Common myeloid progenitor, CD34-positive (primary cell): ENCODE results near the gene ADRB2.
A peak's percentile ranks its signal among the peaks of the same experiment; 100 is the strongest.

Experiments
- CTCF ChIA-PET: fragments of 350-600 bp; sonication (Branson Sonifier 250); formaldehyde crosslinking; loops from one replicate; lab custom pipeline; 2021; ENCODE audit warnings: antibody characterized with exemption; lab: Charles Lee
- POLR2A ChIA-PET: fragments of 350-600 bp; sonication (Branson Sonifier 250); formaldehyde crosslinking; loops from one replicate; lab custom pipeline; 2021; ENCODE audit warnings: antibody characterized with exemption; lab: Charles Lee
- DNase-seq, 3 donors: peaks; one replicate each; pipeline versions ENCODE4 v3.0.0 to v3.0.0-alpha.2; 2013
- H3K27ac ChIP-seq, 2 experiments: 1 replicate in 1 of 2; 2 replicates in 1 of 2; pipeline ENCODE4 v1.7.0; 2013; ENCODE audit warnings: inconsistent platforms in 2 of 2, low read length in 2 of 2, mild to moderate bottlenecking in 2 of 2, low read depth in 1 of 2, moderate library complexity in 1 of 2; ENCODE audit not compliant: severe bottlenecking in 2 of 2, insufficient read depth in 1 of 2, poor library complexity in 1 of 2
- H3K27me3 ChIP-seq, 5 experiments: replicated peaks in 2 of 5; 1 replicate in 3 of 5; 2 replicates in 2 of 5; pipeline versions ENCODE4 v1.6.1 to v1.7.0; 2013; ENCODE audit warnings: low read length in 4 of 5, mild to moderate bottlenecking in 2 of 5, moderate library complexity in 2 of 5, inconsistent platforms in 1 of 5; ENCODE audit not compliant: insufficient read depth in 5 of 5, control insufficient read depth in 4 of 5
- H3K36me3 ChIP-seq, 4 experiments: 1 replicate in 2 of 4; 2 replicates in 2 of 4; pipeline versions ENCODE4 v1.6.1 to v1.7.0; 2013; ENCODE audit warnings: low read length in 3 of 4, control low read depth in 1 of 4, mild to moderate bottlenecking in 1 of 4; ENCODE audit not compliant: control insufficient read depth in 4 of 4, insufficient read depth in 4 of 4
- H3K4me1 ChIP-seq, 4 experiments: 1 replicate in 3 of 4; 2 replicates in 1 of 4; pipeline versions ENCODE4 v1.6.1 to v1.7.1; 2013; ENCODE audit warnings: low read length in 3 of 4, mild to moderate bottlenecking in 3 of 4, control low read depth in 1 of 4, inconsistent platforms in 1 of 4, moderate library complexity in 1 of 4; ENCODE audit not compliant: control insufficient read depth in 4 of 4, insufficient read depth in 4 of 4; ENCODE audit errors: control extremely low read depth in 1 of 4
- H3K4me3 ChIP-seq, 7 experiments: 1 replicate in 4 of 7; 2 replicates in 3 of 7; pipeline versions ENCODE4 v1.5.1 to v1.7.0; 2013; ENCODE audit warnings: mild to moderate bottlenecking in 7 of 7, low read length in 6 of 7, moderate library complexity in 6 of 7, inconsistent platforms in 2 of 7, low read depth in 2 of 7, control low read depth in 1 of 7; ENCODE audit not compliant: insufficient read depth in 4 of 7, control insufficient read depth in 1 of 7; ENCODE audit errors: extremely low read depth in 1 of 7
- H3K9me3 ChIP-seq, 5 experiments: 1 replicate in 4 of 5; 2 replicates in 1 of 5; pipeline versions ENCODE4 v1.6.1 to v1.7.1; 2013; ENCODE audit warnings: low read length in 4 of 5, mild to moderate bottlenecking in 2 of 5, inconsistent platforms in 1 of 5, low read depth in 1 of 5, moderate library complexity in 1 of 5; ENCODE audit not compliant: control insufficient read depth in 4 of 5, insufficient read depth in 2 of 5; ENCODE audit errors: control extremely low read depth in 1 of 5
- WGBS: methylation state at CpG from one replicate; pipeline ENCODE4 v1.1.5; 2013; ENCODE audit not compliant: insufficient coverage; 5-methylcytosine and 5-hydroxymethylcytosine counted together

The ADRB2 gene

DNA sequence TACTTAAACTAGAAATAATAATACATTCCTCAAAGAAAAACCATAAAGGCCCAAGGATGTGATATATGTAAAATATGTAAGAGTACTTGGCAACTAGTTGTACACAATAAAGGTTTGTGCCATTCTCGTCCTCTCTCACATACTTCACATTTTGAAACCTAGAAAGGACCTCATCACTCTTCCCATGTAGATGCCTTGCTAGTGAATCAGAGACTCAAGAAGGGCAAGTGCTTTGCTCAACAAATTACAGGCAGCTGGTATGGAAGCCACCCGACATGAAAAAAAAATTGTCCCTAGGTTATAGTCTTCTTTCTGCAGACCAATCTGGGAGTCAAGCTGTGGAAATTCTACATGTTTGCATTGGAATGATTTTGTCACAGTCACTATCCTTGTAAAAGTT lies 31.7 kb downstream of the ADRB2 start:
- Histone ChIP-seq H3K36me3 (no peaks in the 10 kb centered on the region), H3K27ac (no peak overlapping the region), H3K4me1 (peaks cover 0 to 20% (median 7%) of the 10 kb centered on the region in 4 experiments), H3K27me3 (no peaks in the 10 kb centered on the region), H3K4me3 (no peak overlapping the region), H3K9me3 (no peaks in the 10 kb centered on the region)
- DNase-seq: no peak
- CTCF ChIA-PET: interaction anchor here (0.9 kb wide), 1 partner anchor 29 kb away, joined by 5 read pairs; no protein-coding TSS in a partner anchor
- POLR2A ChIA-PET: no interaction called here
- WGBS: 100% methylated on average over 2 of the region's 2 CpGs

DNA sequence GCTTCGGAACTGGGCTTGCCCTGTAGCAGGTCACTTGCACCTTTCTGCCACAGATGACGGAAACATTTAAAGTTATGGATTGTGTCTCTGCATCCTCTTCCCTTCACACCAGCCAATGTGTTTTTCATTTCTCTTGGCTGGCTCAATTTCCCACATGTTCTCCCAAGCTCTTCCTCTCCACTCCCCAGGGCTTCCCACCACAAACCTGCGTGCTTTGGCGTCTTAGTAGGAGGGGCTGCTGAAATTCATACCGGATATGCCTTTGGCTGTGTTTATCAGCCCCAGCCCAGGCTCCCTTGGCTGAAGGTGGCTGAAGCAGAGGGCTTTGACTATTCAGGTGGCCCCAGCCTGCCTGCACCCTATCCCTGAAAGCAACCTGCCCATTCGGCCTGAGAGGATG lies 32.1 kb downstream of the ADRB2 start:
- H3K27ac ChIP-seq: no peak overlapping the region
- no peaks in the 10 kb centered on the region for H3K9me3 ChIP-seq
- H3K4me1 ChIP-seq: peaks cover 0 to 20% (median 7%) of the 10 kb centered on the region in 4 experiments
- POLR2A ChIA-PET: no interaction called here
- H3K36me3 ChIP-seq: no peaks in the 10 kb centered on the region
- WGBS: 94% methylated on average over 5 of the region's 6 CpGs
- CTCF ChIA-PET: interaction anchor here (0.9 kb wide), 1 partner anchor 29 kb away, joined by 5 read pairs; no protein-coding TSS in a partner anchor
- H3K27me3 ChIP-seq: no peaks in the 10 kb centered on the region
- DNase-seq: no peak
- H3K4me3 ChIP-seq: no peak overlapping the region

DNA sequence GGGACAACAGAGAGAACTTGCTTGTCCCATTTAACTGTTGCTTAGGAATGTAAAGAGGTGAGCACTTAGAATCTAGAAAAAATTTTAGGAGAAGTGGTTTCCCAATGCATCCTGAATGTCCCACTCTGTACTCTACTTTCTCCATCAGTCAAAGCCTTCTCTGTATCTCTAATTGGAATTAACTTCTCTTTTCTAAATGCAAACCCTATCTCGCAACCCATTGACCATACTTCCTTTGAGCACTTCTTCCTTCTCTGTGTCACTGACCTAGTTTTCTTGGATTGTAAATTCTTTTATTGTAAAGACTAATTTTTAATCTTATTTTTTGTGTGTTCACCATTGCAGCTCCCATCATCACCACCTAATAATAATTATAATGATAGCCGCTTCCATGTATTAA lies 33.3 kb downstream of the ADRB2 start:
- H3K27me3 ChIP-seq: no peaks in the 10 kb centered on the region
- CTCF ChIA-PET: interaction anchor here (0.9 kb wide), 1 partner anchor 129 kb away, joined by 3 read pairs; no protein-coding TSS in a partner anchor
- no CpG with 5 or more reads among the region's 2 CpGs for WGBS
- no peaks in the 10 kb centered on the region for H3K9me3 ChIP-seq
- H3K36me3 ChIP-seq: no peaks in the 10 kb centered on the region
- no peak overlapping the region for H3K4me3 ChIP-seq
- peak in 2 of 3 donors; percentile 35 to 49 for DNase-seq
- POLR2A ChIA-PET: no interaction called here
- peaks cover 0 to 20% (median 7%) of the 10 kb centered on the region in 4 experiments for H3K4me1 ChIP-seq
- H3K27ac ChIP-seq: no peak overlapping the region

DNA sequence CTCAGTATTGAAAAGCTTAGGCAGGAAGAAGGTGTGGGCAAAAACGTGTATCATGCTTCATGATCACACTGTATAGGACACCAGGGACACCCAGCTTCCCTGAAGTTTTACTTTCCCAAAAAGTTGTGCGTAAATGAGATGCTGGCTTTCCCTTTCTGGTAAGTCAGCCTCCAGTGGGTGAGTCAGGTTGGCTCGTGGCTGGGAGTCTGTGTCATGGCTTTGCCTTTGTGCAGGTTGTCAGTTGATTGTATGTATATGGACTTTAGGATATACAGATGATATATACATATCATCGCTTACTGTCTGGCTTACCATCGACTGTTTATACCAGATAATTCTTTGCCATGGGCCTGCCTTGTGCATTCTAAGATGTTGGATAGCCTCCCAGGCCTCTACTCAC lies 34.2 kb downstream of the ADRB2 start:
- H3K36me3 ChIP-seq: no peaks in the 10 kb centered on the region
- H3K4me1 ChIP-seq: peaks cover 0 to 17% (median 7%) of the 10 kb centered on the region in 4 experiments
- CTCF ChIA-PET: no interaction called here
- DNase-seq: no peak
- WGBS: 82% methylated on average over 1 of the region's 5 CpGs
- POLR2A ChIA-PET: no interaction called here
- H3K4me3 ChIP-seq: no peak overlapping the region
- no peak overlapping the region for H3K27ac ChIP-seq
- H3K9me3 ChIP-seq: no peaks in the 10 kb centered on the region
- no peaks in the 10 kb centered on the region for H3K27me3 ChIP-seq

DNA sequence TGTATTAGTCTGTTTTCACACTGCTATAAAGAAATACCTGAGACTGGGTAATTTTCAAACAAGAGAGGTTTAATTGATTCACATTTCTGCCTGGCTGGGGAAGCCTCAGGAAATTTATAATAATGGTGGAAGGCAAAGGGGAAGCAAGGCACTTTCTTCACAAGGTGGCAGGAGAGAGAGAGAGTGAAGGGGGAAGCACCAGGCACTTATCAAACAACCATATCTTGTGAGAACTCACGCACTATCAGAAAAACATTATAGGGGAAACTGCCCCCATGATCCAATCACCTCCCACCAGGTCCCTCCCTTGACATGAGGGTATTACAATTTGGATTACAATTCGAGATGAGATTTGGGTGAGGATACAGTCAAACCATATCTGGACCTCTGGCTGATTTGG lies 34.7 kb downstream of the ADRB2 start:
- H3K4me3 ChIP-seq: no peak overlapping the region
- no CpG with 5 or more reads among the region's 2 CpGs for WGBS
- peaks cover 0 to 13% (median 7%) of the 10 kb centered on the region in 4 experiments for H3K4me1 ChIP-seq
- ChIA-PET POLR2A (no interaction called here), CTCF (interaction anchor here (1.2 kb wide), 1 partner anchor 174 kb away, joined by 3 read pairs; no protein-coding TSS in a partner anchor)
- no peaks in the 10 kb centered on the region for H3K27me3 ChIP-seq
- DNase-seq: peak in 2 of 3 donors; percentile 30 to 60
- H3K9me3 ChIP-seq: no peaks in the 10 kb centered on the region
- no peak overlapping the region for H3K27ac ChIP-seq
- H3K36me3 ChIP-seq: no peaks in the 10 kb centered on the region

DNA sequence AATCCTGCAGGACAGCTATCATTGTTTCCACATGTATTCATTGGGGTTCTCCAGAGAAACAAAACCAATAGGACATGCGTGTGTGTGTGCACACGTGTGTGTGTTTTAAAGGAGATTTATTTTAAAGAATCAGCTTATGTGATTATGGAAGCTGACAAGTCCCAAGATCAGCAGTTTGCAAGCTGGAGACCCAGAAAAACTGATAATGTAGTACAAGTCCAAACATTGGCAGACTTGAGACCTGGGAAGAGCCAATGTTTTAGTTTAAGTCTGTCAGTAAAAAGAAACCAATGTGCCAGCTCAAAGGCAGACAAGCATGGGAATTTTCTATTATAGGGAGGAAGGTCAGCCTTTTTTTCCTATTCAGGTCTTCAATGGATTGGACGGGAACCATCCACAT lies 35.3 kb downstream of the ADRB2 start:
- ChIA-PET POLR2A (no interaction called here), CTCF (interaction anchor here (0.7 to 1.4 kb wide), 4 partner anchors 8 to 173 kb away, joined by 3 read pairs; no protein-coding TSS in a partner anchor)
- no peak overlapping the region for H3K27ac ChIP-seq
- no peaks in the 10 kb centered on the region for H3K9me3 ChIP-seq
- no peaks in the 10 kb centered on the region for H3K36me3 ChIP-seq
- peaks cover 0 to 13% (median 7%) of the 10 kb centered on the region in 4 experiments for H3K4me1 ChIP-seq
- no peak for DNase-seq
- no peaks in the 10 kb centered on the region for H3K27me3 ChIP-seq
- H3K4me3 ChIP-seq: no peak overlapping the region
- 100% methylated on average over 3 of the region's 3 CpGs for WGBS

DNA sequence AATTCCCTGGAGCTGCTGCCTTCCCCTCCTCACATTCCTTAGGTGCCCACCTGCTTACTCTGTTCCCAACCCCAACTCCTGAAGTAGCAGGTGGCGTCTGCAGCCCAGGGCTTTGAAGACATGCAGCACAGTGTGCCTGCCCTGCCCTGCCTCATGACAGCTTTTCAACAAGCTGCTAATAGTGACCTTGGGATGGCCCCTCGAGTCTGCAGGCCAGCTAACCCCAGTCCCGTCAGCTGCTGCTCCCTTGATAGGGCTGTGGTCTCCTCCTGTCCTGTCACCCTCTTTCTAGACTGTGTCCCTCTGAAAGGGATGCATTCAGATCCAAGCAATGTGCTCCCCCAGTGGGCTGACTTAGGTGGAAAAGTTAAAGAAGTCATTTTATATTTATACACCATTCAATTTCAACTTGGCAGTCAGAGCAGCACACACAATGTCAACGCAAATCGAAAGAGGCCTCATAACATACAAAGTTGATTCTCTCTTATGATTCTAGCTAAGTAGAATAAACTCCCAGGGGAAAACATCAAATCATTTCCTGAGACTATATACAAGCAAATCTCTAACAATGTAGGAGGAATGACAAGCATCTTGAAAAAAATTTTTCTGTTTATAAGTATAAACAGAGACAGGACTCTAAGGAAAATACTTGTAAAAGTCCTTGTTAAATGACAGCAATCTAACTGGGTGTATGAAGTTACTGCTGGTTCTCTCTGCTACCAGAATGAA lies 37.9 kb downstream of the ADRB2 start:
- Histone ChIP-seq H3K4me3 (no peak overlapping the region), H3K36me3 (no peaks in the 10 kb centered on the region), H3K4me1 (peaks cover 4 to 7% (median 6%) of the 10 kb centered on the region in 4 experiments), H3K27ac (no peak overlapping the region), H3K27me3 (no peaks in the 10 kb centered on the region), H3K9me3 (no peaks in the 10 kb centered on the region)
- DNase-seq: no peak
- 100% methylated on average over 1 of the region's 5 CpGs for WGBS
- ChIA-PET CTCF (no interaction called here), POLR2A (no interaction called here)
